Putamen (tissue), 1 donor: ENCODE data around the gene CACNA1B.
"Not testable (repeated sequence)": the region's sequence is repeated elsewhere in the genome, so short reads cannot be mapped to it uniquely, and the experiment has no call there.

Source experiments
- DNase-seq: peaks from one replicate; pipeline ENCODE4 v3.0.0-alpha.2; 2016; ENCODE audit warnings: low spot score

The CACNA1B gene

DNA sequence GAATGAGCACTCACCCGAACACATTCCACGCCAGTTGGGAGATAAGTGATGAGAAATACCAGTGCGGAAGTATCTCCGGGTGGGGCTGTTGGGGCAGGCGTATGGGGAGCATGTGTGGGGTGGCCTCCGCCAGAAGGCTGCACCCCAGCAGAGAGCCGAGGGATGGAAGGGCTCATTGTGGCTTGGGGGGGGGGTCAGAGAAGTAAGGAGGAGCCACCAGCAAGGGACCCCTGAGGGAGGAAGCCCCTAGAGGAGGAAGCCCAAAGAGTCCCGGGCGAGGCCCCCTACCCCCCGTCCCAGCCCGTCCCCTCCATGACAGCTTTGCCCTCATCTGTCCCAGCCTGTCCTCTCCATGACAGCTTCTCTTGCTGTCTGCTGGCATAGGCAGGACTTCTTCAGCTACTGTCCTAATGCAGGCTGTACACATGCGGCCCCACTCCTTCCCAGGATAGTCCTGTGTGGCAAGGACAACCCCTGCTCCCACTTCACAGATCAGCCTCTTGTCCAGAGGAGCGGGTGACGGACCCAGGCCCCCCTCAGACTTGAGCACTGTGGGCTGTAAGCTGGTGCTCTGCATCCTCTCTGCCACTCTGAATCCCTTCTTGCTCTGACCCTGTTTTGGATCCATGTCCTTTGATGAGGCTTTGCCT, 239.6 kb downstream of the CACNA1B start:
- DNase-seq = no peak

DNA sequence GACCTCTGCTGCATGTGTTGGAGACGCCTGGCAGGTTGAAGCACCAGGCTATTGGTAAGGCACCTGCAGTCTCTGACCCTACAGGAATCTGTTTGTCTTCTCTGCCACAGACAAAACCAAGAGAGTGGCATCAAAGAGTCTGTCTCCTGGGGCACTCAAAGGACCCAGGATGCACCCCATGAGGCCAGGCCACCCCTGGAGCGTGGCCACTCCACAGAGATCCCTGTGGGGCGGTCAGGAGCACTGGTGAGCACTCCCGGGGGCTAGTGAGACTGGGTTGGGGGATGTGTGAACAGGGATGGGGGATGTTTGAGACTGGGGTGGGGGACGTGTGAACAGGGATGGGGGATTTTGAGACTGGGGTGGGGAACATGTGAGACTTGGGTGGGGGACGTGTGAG, 240.3 kb downstream of the CACNA1B start:
- DNase-seq = no peak

DNA sequence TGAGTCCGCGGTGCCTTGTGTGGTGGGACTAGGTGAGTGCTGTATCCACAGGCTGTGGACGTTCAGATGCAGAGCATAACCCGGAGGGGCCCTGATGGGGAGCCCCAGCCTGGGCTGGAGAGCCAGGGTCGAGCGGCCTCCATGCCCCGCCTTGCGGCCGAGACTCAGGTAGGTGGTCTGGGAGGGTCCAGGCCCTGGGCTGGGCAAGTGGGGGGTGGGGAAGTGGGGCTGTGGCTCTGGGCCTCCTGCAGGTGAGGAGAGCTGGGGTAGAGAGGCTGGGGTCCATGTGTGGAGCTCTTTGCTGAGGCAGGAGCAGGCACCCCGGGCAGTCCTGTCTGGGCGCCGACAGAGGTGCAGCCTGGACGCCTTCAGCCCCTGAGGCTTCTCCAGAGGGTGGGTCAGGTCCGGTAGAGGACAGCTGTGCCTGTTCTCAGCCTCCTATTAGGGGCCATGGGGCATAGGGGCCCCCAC, 241.1 kb downstream of the CACNA1B start:
- no peak for DNase-seq

DNA sequence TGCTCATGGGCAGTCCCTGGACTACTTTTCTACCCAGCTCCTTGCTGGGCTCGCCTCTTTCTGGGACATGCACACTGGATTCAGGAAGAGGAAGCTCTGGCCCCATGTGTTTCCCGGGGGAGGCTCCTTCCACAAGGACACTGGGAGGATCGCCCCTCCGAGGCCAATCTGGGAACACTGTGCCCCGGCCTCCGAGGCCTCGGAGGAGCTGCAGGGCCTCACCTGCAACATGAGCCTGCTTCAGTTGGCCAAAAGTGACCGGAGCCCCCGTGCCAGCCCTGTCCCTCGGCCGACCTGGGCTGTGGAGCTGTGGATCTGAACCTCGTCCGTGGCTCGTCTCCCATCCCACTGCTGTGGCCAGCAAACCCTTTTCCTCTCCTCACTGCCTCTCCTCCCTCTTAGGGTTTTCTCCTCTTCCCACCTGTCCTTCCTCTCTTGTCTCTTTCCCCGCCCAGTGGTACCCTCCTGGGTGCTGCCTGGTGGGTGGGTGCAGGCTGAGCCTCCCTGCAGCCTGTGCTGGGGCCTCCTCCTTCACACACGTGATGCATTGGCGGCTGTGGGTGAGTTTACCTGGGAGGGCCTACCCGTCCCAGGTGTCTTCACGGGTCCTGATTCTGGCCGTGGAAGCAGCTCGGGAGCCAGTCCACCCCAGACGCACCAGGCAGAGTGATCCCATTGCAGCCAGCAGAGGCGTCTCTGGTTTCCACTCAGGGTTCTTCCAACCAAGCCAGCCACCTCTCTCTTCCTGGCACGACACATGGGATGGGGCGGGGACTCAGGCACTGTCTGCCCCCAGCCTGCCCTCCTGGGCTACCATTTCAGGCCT, 241.8 kb downstream of the CACNA1B start:
- DNase-seq = no peak

DNA sequence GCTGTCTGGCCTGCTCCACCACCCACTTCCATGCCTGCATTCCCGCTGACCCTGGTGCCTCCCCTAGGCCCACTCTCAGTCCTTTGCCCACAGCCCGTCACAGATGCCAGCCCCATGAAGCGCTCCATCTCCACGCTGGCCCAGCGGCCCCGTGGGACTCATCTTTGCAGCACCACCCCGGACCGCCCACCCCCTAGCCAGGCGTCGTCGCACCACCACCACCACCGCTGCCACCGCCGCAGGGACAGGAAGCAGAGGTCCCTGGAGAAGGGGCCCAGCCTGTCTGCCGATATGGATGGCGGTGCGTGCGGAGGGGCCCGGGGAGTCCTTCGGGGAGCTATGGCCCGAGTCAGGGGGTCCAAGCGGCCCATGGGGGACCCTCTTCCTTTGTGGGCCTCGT, 242.5 kb downstream of the CACNA1B start:
- no peak for DNase-seq

DNA sequence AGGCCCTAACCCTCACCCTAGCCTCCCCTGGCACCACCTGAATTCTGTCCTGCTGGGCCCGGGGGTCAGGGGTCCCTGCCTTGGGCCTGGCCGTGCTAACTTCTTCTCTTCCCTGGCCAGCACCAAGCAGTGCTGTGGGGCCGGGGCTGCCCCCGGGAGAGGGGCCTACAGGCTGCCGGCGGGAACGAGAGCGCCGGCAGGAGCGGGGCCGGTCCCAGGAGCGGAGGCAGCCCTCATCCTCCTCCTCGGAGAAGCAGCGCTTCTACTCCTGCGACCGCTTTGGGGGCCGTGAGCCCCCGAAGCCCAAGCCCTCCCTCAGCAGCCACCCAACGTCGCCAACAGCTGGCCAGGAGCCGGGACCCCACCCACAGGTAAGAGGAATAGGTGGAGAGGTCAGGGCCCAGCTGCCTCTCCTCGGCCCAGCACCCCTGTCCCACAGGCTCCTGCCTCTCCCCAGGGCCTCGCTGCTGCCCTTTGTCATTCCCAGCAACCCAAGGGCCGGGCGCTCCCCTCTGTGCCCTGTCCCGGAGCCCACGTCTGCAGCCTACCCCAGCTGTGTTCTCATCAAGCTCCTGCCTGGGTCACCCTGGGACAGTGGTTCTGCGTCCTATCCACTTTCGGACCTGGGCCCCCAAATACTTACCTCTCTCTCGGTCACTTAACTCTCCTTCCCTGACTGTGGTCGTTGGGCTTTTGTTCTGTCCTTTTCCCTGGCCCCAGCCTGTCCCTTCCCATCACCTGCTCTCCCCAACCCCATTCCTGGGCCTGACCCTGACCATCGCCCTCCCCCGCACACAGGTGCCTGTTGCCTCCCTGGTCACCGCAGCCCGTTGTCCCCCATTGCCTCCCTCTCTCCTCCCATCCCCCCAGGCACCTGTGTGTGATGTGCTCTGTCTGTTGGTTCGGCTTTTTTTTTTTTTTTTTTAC, 243.2 kb downstream of the CACNA1B start:
- no peak for DNase-seq

DNA sequence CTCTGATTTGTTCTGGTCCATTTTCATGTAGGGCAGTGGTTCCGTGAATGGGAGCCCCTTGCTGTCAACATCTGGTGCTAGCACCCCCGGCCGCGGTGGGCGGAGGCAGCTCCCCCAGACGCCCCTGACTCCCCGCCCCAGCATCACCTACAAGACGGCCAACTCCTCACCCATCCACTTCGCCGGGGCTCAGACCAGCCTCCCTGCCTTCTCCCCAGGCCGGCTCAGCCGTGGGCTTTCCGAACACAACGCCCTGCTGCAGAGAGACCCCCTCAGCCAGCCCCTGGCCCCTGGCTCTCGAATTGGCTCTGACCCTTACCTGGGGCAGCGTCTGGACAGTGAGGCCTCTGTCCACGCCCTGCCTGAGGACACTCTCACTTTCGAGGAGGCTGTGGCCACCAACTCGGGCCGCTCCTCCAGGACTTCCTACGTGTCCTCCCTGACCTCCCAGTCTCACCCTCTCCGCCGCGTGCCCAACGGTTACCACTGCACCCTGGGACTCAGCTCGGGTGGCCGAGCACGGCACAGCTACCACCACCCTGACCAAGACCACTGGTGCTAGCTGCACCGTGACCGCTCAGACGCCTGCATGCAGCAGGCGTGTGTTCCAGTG, 244.0 kb downstream of the CACNA1B start:
- DNase-seq = no peak

DNA sequence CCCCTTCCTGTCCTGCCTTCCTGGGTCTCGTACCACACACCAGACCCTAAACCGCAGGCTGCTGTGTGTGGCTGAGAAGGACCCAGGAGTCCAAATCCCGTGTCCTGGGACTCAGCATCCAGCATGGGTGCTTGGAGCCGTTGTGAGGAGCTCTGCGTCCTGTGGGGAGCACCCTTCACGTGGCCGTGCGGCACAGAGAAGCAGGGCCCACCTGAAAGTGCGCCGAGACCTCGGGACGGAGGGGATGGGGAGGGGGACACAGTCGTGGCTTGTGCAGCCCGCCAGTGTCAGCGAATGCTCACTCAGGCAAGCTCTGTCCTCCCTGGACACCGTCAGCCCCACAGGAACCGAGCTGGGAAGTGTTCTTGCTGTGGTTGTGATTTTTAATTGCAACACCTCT, 244.6 kb downstream of the CACNA1B start:
- no peak for DNase-seq

DNA sequence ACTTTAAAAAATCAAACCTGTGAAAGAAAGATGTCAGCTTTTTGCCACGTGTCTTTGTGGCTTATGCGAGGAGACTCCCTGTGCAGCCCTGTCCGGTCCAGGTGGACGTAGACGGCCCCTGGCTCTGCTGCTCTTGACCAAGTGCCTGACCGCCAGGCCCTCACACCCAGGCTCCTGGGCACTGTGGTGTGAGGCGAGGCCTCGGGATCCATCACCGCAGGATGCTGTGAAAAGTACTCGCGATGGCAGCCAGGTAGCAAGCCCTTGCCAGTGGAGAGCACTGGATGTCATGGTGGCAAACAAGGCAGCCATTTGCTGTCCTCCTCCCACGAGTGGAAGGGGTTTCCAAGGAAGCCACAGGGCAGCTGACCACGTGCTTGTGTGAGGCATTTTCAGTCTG, 245.1 kb downstream of the CACNA1B start:
- no peak for DNase-seq

DNA sequence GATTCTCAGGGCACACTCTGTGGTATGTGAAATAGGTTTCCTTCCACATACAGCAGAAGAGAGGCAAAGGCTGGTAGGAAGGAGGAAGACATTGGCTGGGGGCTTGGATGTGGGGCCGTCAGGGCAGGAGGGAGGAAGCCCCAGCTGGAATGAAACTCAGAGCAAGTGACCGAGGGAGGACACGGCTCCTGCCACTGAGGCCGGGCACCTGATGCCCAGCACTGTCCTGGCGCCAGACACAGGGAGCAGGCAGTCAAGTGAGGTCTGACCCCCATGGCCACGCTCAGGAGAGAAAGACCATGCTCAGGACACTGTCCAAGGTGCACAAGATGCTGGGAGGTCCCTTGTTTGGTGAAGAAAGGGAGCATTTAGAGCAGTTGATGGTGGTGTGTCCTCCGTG, 245.5 kb downstream of the CACNA1B start:
- DNase-seq = no peak

DNA sequence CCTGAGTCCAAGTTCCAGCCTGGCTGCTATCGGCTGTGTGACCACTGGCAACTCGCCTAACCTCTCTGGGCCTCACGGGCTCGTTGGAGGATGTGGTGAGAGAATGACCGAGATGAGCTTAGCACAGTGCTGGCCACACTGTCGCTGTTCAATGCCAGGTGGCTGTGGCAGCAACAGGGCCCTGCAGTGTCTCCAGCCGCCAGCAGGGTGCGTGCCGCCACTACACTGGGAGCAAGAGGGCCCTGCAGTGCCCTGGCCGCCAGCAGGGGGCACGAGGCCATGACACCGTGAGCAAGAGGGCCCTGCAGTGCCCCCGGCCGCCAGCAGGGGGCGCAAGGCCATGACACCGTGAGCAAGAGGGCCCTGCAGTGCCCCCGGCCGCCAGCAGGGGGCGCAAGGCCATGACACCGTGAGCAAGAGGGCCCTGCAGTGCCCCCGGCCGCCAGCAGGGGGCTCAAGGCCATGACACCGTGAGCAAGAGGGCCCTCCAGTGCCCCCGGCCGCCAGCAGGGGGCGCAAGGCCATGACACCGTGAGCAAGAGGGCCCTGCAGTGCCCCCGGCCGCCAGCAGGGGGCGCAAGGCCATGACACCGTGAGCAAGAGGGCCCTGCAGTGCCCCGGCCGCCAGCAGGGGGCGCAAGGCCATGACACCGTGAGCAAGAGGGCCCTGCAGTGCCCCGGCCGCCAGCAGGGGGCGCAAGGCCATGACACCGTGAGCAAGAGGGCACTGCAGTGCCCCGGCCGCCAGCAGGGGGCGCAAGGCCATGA, 248.7 kb downstream of the CACNA1B start:
- not testable (repeated sequence) for DNase-seq

DNA sequence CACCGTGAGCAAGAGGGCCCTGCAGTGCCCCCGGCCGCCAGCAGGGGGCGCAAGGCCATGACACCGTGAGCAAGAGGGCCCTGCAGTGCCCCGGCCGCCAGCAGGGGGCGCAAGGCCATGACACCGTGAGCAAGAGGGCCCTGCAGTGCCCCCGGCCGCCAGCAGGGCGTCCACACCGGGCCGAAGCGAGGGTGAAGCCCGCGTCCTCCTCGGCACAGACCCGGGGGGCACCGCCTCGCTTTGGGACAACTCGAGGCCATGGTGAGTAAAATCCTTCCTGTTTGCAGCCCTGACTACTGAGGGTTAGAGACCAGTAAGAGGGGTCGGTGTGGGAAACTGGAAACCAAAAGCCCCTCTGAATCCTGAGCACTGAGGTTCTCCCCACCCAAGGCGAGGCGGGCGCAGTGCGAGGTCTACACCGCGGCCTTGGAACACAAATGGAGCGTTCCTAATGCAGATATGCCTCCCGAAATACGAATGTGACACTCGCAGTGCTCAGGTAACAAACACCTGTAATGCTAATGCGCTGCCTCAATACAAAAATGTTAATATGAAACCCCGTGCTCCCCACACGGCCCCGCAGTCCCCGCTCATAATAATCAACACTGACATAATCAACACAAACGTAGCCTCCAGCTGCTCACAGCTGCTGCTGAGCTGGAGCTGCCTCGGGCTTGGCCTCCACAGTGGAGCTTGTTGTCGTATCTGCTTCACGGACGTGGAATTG, 249.4 kb downstream of the CACNA1B start:
- not testable (repeated sequence) for DNase-seq

DNA sequence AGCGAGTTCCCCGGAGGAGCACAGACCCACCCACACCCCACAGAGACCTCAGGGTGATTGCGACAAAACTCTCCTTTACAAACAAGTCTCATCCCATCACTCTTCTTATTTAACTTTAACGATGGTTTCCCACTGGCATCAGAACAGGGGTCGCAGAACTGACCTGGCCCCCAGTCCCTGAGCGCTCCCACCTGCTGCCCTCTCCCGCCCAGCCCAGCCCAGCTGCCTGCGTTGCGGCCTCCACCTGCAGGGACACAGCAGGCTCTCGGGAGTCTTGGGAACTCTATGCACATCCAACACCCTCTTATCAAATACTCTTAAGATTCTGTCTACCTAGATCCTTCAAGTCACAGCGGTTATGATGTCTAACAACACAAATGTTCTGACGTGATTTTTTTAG, 250.4 kb downstream of the CACNA1B start:
- not testable (repeated sequence) for DNase-seq

DNA sequence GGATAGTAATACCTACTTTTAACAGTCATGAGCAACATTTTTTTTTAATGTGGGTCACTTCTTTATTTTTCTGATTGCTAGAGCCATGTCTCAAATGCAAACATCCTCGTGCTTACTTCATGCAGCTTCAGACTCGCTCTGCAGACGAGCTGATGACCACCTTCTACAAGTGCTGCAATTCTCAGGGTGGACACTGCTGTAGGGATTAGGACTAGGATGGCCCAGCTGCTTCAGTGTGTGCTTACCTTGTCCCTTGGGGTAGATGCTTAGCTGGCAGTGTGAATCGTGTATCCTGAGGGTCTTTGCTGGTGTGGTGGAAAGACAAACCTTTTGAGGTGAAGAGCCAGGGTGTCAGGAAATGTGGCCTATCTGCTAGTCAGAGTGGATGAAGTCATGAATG, 251.7 kb downstream of the CACNA1B start:
- not testable (repeated sequence) for DNase-seq

DNA sequence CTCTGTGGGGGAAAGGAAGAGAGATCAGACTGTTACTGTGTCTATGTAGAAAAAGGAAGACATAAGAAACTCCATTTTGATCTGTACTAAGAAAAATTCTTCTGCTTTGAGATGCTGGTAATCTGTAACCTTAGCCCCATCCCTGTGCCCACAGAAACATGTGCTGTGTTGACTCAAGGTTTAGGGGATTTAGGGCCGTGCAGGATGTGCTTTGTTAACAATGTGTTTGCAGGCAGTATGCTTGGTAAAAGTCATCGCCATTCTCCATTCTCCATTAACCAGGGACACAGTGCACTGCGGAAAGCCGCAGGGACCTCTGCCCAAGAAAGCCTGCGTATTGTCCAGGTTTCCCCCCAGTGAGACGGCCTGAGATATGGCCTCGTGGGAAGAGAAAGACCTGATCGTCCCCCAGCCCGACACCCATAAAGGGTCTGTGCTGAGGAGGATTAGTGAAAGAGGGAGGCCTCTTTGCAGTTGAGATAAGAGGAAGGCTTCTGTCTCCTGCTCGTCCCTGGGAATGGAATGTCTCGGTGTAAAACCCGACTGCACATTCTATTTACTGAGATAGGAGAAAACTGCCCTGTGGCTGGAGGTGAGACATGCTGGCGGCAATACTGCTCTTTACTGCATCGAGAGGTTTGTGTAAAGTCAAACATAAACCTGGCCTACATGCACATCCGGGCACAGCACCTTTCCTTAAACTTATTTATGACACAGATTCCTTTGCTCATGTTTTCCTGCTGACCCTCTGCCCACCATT, 255.5 kb downstream of the CACNA1B start:
- DNase-seq = not testable (repeated sequence)

DNA sequence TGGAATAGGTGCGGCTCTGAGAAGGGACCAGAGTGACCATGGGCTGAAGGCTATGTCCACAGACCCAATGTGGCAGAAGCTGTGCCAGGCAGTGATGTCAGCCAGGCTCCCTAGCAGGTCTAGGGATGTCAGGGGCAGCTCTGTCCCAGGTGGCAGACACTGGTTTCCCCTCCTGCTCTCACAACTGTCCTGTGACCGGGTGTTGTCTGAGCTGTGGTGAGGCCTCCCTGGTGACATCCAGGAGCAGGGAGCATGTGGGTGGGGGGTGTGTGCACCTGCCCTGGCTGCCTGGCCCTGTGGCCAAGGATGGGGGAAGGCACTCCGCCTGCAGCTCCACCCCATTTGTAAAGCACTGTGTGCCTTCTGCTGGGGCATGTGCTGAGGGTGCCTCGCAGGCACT, 257.0 kb downstream of the CACNA1B start:
- not testable (repeated sequence) for DNase-seq

DNA sequence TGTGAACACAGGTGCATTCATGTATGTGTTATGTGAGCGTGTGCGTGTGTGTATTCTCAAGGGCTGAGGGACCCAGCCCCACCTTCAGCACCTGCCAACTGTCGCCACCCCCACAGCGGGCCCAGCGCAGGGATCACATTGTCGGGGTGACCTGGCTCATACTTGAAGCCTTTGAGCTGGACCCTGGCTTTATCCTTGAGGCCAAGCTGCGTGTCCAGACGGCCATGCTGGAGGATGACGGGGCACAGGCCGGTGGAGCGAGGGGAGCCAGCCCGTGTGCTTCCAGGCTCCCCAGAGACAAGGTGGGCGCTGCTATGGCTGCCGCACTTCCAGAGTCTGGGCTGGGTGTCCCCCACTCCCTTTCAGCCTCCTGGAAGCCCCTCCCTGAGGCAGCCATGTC, 261.5 kb downstream of the CACNA1B start:
- not testable (repeated sequence) for DNase-seq

DNA sequence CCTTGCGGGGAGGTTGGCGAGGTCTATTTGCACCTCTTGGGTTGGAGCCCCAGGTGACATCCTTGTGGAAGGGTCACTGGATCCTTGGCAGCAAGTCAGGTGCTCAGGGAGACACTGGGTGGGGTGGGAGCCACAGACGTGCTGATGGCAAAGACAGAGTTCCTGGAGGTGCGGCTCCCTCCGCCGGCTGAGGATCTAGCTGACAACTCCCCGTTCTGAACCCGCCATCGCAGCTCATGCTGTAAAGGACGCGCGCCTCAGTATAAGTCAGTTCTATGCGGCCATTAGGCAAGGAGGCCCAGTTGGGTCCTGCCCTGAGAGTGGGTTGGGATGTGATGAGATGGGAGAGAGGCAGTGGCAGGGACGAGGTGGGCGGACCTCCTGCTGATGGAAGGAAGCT, 263.4 kb downstream of the CACNA1B start:
- not testable (repeated sequence) for DNase-seq

DNA sequence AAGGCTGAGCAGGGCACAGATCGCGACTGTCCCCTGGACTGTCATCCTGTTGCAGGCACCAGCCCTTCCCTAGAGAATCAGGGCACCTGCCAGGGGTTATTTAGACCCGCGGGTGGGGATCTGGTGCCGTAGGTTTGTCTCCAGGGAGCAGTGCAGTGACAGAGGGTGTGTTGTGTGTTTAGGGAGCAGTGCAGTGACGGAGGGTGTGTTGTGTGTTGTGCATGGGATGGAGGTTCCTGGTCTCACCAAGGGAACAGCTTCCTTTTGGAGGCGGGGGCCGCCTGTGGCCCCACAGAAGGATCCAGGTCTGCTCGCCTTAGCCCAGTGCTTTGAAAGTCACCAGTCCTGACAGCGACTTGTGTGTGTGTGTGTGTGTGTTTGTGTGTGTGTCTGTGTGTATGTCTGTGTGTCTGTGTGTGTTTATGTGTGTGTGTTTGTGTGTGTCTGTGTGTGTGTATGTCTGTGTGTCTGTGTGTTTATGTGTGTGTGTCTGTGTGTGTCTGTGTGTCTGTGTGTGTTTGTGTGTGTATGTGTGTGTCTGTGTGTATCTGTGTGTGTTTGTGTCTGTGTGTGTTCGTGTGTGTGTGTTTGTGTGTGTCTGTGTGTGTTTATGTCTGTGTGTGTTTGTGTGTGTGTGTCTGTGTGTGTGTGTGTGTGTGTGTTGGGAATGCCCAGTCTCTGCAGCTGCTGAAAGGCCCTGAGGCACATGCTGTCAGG, 265.1 kb downstream of the CACNA1B start:
- DNase-seq = not testable (repeated sequence)
